IPS-18a (cell line): ENCODE results near the gene UNC13C.

ENCODE experiments used
- H3K27ac ChIP-seq: one replicate; pipeline ENCODE4 v1.5.1; 2013; ENCODE audit warnings: low read length
- H3K27me3 ChIP-seq: one replicate; pipeline ENCODE4 v1.6.1; 2013; ENCODE audit warnings: mild to moderate bottlenecking, low read length; ENCODE audit not compliant: control insufficient read depth, insufficient read depth
- H3K36me3 ChIP-seq: one replicate; pipeline ENCODE4 v1.6.1; 2013; ENCODE audit warnings: low read depth, low read length; ENCODE audit not compliant: control insufficient read depth
- H3K4me1 ChIP-seq: one replicate; pipeline ENCODE4 v1.6.1; 2013; ENCODE audit warnings: low read depth, low read length; ENCODE audit not compliant: control insufficient read depth
- H3K4me3 ChIP-seq: one replicate; pipeline ENCODE4 v1.5.1; 2013; ENCODE audit warnings: low read length
- H3K9ac ChIP-seq: one replicate; pipeline ENCODE4 v1.6.1; 2013; ENCODE audit warnings: mild to moderate bottlenecking, low read length, moderate library complexity
- H3K9me3 ChIP-seq: one replicate; pipeline ENCODE4 v1.6.1; 2013; ENCODE audit warnings: low read depth, low read length; ENCODE audit not compliant: control insufficient read depth

Gene UNC13C

DNA sequence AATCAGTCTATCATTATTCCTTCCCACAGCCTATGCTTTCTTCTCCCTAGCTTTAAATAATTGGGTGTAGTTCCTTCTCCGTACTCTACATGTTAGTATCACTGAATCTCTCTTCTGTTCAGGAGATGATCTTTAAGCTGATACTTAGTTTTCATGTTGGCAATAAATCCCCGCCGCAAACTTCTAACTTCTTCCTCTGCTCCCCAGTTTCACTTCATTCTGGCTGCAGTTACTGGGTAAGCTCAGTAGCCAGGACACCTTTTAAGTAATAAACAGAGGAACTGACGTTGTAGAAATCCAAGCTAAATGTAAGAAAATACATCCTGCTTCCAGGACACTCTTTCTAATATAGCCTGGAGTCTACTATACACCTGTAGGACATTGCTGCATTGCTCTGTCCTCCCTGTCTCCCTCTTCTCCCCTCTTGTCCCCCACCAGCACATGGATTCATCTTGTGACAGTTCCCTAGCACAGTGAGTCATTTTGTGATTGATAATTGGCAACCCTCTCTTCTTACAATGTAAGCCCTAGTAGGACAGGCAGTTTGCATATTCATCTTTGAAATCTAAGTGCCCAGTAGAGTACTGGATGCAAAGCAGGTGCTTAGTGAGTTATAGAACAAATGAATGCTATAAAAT lies 598.2 kb downstream of the UNC13C start:
- no peaks in the 10 kb centered on the region for H3K9me3 ChIP-seq
- no peak overlapping the region for H3K4me3 ChIP-seq
- no peak overlapping the region for H3K27ac ChIP-seq
- H3K27me3 ChIP-seq = no peaks in the 10 kb centered on the region
- H3K36me3 ChIP-seq = no peaks in the 10 kb centered on the region
- H3K9ac ChIP-seq = no peak overlapping the region
- H3K4me1 ChIP-seq = no peaks in the 10 kb centered on the region

DNA sequence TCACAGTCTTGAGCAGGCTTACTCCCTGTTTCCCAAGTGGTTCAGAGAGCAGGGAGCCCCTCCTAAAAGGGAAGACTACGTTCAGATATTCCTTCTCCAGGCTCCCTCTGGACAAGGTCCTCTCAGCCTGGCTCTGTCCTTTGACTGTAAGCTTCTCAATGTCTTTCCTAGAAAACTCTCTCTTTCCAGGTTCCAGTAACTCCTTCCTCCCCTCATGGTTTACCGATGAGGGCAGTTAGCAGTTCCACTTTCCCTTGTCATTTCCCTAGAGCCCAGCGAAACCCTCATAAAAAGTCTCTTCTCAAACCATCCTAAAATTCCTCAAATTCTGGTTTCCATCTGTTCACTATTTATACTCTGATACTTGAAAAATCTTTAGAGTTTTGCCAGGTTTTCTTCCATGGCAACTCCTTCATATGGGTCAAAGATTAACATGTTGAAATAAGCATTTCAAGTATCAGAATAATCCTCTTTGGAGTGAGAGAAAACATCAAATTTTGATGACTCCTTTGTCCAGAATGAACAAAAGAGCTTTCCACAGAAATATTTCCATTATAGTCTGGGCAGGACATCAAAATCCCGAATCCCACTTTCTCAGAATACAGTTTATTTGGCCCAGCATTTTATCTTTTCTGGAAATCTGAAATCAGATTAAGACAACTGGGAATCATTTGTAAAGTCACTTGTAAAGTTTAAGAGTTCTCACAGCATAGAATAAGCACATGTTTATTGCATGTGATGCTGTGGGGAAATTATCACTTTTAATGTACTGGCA lies 599.4 kb downstream of the UNC13C start:
- no peaks in the 10 kb centered on the region for H3K36me3 ChIP-seq
- no peaks in the 10 kb centered on the region for H3K4me1 ChIP-seq
- no peak overlapping the region for H3K27ac ChIP-seq
- H3K27me3 ChIP-seq = no peaks in the 10 kb centered on the region
- no peak overlapping the region for H3K4me3 ChIP-seq
- no peaks in the 10 kb centered on the region for H3K9me3 ChIP-seq
- H3K9ac ChIP-seq = no peak overlapping the region

DNA sequence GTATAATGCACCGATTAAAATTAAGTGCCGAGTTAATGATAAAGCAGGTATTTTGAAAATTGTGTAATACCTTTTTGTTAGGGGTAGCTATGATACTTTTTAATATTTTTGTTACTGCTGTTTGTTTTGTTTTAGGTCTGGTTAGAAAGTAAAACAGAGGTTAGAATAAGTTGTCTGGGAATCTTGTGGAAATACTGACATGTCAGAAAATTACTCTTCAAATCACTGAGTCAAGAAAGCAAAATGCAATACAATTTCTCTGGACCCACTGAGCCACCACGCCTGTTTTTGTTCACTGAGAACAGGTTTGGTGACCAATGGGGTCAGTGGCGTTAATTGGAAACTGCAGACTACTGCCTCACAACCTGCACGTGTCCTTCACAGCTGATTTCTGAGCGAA lies 601.6 kb downstream of the UNC13C start:
- no peaks in the 10 kb centered on the region for H3K4me1 ChIP-seq
- H3K9ac ChIP-seq = no peak overlapping the region
- H3K27ac ChIP-seq = no peak overlapping the region
- H3K27me3 ChIP-seq = no peaks in the 10 kb centered on the region
- H3K4me3 ChIP-seq = no peak overlapping the region
- H3K36me3 ChIP-seq = no peaks in the 10 kb centered on the region
- no peaks in the 10 kb centered on the region for H3K9me3 ChIP-seq

DNA sequence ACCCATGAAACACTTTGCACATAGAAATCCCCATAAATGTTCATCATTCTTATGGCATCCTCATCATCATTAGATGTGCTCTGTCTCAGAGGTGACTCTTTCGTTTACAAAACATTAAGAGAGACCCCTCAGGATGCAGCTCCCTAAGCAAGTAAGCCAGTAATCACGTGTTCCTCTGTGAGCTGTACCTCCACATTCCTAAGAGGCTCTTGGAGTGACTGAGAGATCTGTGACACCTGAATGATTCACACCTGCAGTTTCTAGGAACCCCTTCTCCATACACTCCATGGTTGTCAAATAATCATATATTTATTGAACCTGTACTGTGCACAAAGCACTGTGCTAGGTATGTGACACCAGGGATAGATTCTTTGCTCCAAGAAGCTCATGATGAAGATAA lies 602.4 kb downstream of the UNC13C start:
- no peaks in the 10 kb centered on the region for H3K36me3 ChIP-seq
- H3K27me3 ChIP-seq = no peaks in the 10 kb centered on the region
- no peaks in the 10 kb centered on the region for H3K4me1 ChIP-seq
- no peaks in the 10 kb centered on the region for H3K9me3 ChIP-seq
- no peak overlapping the region for H3K4me3 ChIP-seq
- H3K9ac ChIP-seq = no peak overlapping the region
- no peak overlapping the region for H3K27ac ChIP-seq

DNA sequence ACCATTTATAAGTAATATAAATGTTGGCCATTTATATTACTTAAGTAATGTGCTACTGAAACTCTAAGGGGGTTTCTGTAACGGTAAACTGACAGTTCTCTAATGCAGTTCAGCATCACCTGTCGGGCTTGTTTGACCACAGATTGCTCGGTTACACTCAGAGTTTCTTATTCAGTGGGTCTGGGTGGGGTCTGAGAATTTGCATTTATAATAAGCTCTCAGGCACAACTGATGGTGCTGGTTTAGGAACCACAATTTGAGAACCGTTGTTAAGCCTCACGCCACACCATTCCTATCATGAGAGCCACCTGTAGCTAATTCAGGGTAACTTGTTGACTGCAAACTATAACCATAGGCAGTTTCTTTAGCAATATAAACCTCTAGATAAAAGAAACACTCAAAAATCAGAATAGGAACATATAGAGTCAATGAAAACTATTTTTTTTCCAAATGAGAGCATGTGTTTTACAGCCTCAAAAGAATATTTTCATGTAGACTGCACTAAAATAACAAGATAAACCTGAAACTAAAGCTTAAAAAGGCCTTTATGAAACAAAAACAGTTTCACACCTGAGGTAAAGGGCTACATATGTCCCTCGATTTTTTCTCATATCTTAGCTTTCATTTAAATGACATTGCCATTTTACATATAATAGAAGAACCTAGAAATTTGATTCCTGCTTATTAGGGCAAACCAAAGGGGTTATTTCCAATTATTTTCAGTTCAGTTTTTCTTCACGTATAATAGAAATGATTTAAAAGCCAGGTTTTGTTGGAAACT lies 604.8 kb downstream of the UNC13C start:
- Histone ChIP-seq H3K9ac (no peak overlapping the region), H3K9me3 (no peaks in the 10 kb centered on the region), H3K36me3 (no peaks in the 10 kb centered on the region), H3K4me3 (no peak overlapping the region), H3K27me3 (no peaks in the 10 kb centered on the region), H3K27ac (no peak overlapping the region), H3K4me1 (no peaks in the 10 kb centered on the region)

DNA sequence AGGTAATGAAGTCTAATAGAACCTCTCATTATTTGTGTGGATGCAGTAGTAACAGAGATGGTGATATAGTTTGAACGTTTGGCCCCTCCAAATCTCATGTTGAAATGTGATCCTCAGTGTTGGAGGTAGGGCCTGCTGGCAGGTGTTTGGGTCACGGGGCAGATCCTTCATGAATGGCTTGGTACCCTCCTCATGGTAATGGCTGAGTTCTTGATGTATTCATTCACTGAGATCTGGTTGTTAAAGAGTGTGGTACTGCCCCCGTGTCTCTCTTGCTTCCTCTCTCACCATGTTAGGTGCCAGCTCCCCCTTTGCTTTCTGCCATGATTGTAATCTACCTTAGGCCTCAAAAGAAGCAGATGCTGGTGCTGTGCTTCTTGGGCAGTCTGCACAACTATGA lies 606.8 kb downstream of the UNC13C start:
- Histone ChIP-seq H3K4me3 (no peak overlapping the region), H3K4me1 (no peaks in the 10 kb centered on the region), H3K36me3 (no peaks in the 10 kb centered on the region), H3K27ac (no peak overlapping the region), H3K9me3 (no peaks in the 10 kb centered on the region), H3K9ac (no peak overlapping the region), H3K27me3 (no peaks in the 10 kb centered on the region)

DNA sequence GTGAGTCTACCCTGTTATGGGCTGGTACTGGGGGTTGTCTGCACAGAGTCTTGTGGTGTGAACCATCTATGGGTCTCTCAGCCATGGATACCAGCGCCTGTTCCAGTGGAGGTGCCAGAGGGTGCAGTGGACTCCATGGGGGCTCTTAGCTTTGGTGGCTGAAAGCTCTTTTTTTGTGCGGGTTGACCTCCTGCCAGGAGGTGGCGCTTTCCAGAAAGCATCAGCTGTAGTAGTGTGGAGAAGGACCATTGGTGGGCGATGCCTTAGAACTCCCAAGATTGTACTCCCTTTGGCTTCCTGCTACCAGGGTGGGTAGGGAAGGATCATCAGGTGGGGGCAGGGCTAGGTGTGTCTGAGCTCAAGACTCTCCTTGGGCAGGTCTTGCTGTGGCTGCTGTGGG lies 615.9 kb downstream of the UNC13C start:
- Histone ChIP-seq H3K27me3 (no peaks in the 10 kb centered on the region), H3K4me1 (no peaks in the 10 kb centered on the region), H3K9me3 (no peaks in the 10 kb centered on the region)

DNA sequence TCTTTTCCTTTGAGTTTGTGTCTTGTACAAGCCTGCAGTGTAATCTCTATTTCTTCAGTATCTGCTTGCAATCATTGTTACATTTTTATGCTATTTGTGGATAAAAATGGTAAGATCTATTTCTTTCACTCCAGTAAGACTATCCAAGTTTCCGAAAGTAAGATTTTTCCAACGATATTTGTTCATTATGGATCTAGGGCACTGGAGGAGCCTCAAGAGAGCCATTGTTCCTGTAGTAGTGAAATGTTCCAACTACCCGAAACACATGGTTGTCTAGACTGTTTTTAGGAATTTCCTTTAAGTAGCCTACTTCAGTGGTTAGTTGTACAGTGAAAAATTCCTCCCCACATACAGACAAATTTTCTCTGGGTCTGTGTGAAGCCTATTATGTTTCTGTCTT lies 621.1 kb downstream of the UNC13C start:
- no peak overlapping the region for H3K27ac ChIP-seq
- peaks cover 4% of the 10 kb centered on the region for H3K4me1 ChIP-seq
- no peak overlapping the region for H3K4me3 ChIP-seq
- H3K36me3 ChIP-seq = no peaks in the 10 kb centered on the region
- H3K9ac ChIP-seq = no peak overlapping the region
- H3K27me3 ChIP-seq = no peaks in the 10 kb centered on the region
- no peaks in the 10 kb centered on the region for H3K9me3 ChIP-seq

More for the DNA sequence above, 615.9 kb downstream of the UNC13C start:
- no peak overlapping the region for H3K9ac ChIP-seq
- H3K27ac ChIP-seq = no peak overlapping the region
- no peaks in the 10 kb centered on the region for H3K36me3 ChIP-seq
- H3K4me3 ChIP-seq = no peak overlapping the region

DNA sequence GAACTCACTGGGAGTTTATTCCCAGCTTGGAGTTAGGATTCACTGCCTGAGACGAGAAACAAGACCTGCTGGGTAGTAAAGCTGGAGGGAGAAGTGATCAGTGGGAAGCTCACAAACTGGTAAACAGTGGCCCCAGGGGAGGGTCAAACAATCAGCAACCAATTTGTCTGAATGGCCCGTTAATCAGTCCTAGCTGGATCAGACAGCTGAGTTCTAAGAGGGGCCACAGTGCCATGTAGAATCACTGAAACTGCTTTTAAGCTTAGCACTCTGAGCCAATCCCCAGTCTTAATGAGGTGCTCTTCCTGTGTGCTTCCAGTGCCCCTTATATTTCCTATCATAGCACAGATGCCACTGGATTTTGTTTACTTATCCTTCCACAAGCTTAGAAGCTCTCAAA lies 626.8 kb downstream of the UNC13C start:
- H3K27ac ChIP-seq = no peak overlapping the region
- peaks cover 16% of the 10 kb centered on the region for H3K4me1 ChIP-seq

DNA sequence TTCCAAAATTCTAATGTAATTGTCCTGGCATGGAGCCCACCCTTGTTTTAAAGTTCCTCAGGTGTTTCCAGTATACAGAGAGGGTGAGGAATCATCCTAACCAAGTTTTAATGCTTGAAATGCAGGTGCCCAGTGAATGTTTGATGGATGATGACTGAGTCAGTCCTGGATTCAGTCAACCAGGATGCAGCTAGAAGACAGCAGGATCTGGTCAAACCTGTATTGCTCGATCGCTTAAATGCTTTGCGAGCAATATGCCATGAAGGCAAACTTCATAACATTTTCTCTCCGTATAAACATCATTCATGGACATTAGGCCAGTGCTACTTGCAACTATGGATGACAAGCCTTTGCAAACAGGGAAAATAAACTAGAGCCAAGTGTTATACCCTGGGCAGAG lies 627.3 kb downstream of the UNC13C start:
- Histone ChIP-seq H3K36me3 (no peaks in the 10 kb centered on the region), H3K9ac (no peak overlapping the region), H3K4me1 (peaks cover 16% of the 10 kb centered on the region), H3K9me3 (no peaks in the 10 kb centered on the region), H3K4me3 (no peak overlapping the region), H3K27me3 (no peaks in the 10 kb centered on the region), H3K27ac (no peak overlapping the region)

More for the DNA sequence above, 626.8 kb downstream of the UNC13C start:
- Histone ChIP-seq H3K9me3 (no peaks in the 10 kb centered on the region), H3K36me3 (no peaks in the 10 kb centered on the region), H3K9ac (no peak overlapping the region), H3K4me3 (no peak overlapping the region), H3K27me3 (no peaks in the 10 kb centered on the region)

DNA sequence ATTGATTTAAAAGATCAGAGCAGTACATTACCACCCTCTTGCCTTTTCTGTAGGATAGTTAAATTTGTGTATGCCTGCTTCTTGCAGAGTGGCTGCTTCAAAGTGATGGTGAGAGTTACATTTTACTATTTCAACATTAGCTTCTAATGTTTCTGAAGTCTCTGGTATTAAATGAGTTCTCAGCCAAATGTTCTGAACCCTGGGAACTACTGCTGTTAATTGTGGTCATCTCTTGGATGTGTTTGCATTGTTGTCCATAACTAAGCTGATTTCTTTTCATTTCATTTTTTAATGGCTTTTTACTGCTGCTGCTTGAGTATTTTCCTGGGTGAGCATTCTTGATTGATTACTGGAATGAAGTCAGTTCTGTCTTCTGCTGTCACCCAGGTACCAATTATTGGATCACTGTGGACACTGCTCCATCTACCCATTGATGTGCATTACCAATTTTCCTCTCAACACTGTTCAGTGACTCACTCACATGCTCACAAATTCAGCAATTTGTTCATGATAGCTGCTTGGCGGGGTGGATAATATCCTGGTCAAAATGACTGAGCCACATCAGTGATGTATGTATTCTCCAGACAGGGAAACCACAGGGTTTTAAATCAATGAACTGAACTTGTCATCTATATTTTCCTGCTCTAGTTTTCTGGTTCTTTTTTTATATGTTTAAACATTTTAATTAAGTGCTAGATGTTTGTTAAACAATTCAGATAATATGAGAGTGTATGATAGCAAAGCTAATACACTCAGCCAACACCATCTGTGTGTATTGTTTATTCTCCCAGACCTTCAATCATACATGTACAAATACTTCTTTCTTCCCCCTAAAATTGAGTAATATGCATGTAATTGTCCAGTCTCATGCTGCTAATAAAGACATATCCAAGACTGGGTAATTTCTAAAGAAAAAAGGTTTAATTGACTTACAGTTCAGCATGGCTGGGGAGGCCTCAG lies 630.9 kb downstream of the UNC13C start:
- no peaks in the 10 kb centered on the region for H3K36me3 ChIP-seq
- no peak overlapping the region for H3K9ac ChIP-seq
- no peak overlapping the region for H3K27ac ChIP-seq
- H3K9me3 ChIP-seq = no peaks in the 10 kb centered on the region
- no peak overlapping the region for H3K4me3 ChIP-seq
- no peaks in the 10 kb centered on the region for H3K27me3 ChIP-seq
- peaks cover 14% of the 10 kb centered on the region for H3K4me1 ChIP-seq
